Right atrium auricular region (tissue), 2 donors: ENCODE results near the gene CD72. TPM values are rescaled to one million over a fixed set of nuclear protein-coding genes. Genes with fewer than 3 reads are reported as not detected.

Source experiments
- DNase-seq: peaks from one replicate; pipeline ENCODE4 v3.0.0-alpha.2; 2019; ENCODE audit warnings: low spot score
- H3K27ac ChIP-seq, 2 donors: fragments of 200-600 bp; sonication (generic); 1 replicate in 1 of 2; 2 replicates in 1 of 2; pipeline ENCODE4 v1.5.1; 2016 to 2019
- H3K27me3 ChIP-seq, 2 donors: fragments of 200-600 bp; sonication (generic); one replicate each; pipeline versions ENCODE4 v1.5.1 to v1.6.0; 2017 to 2019
- H3K36me3 ChIP-seq: fragments of 200-600 bp; sonication (generic); one replicate; pipeline ENCODE4 v1.5.1; 2016
- H3K4me1 ChIP-seq, 2 donors: fragments of 200-600 bp; sonication (generic); one replicate each; pipeline versions ENCODE4 v1.5.1 to v1.6.0; 2017 to 2019
- H3K4me3 ChIP-seq, 2 donors: fragments of 200-600 bp; sonication (generic); 1 replicate in 1 of 2; 2 replicates in 1 of 2; pipeline ENCODE4 v1.5.1; 2017 to 2019; ENCODE audit warnings: mild to moderate bottlenecking in 1 of 2, moderate library complexity in 1 of 2
- H3K9me3 ChIP-seq, 2 donors: fragments of 200-600 bp; sonication (generic); one replicate each; pipeline ENCODE4 v1.5.1; 2019
- CTCF ChIP-seq, 2 donors: fragments of 200-600 bp; sonication (generic); IDR thresholded peaks; one replicate each; pipeline ENCODE4 v1.5.1; 2019; ENCODE audit warnings: antibody characterized with exemption in 2 of 2
- total RNA-seq, 2 donors: library from RNA; depleted of rRNA; stranded (reverse); fragments of >200 nt; gene quantifications; one replicate each; pipeline ENCODE4 v1.1.0, GENCODE V29; 2016

CD72 gene
- total RNA-seq, 2 donors from 2014 or later: 0.79 to 1.3 TPM

GRCh38 chr9:35606726-35607125 lies 11.5 kb downstream of the CD72 start:
- Histone ChIP-seq H3K4me1 (peaks cover 0 to 26% of the 10 kb centered on the region in 2 donors), H3K27ac (no peak overlapping the region), H3K36me3 (peaks cover 27% of the 10 kb centered on the region), H3K9me3 (no peaks in the 10 kb centered on the region), H3K4me3 (peak overlapping the region in 1 of 2 donors; percentile 80), H3K27me3 (no peaks in the 10 kb centered on the region)
- no peak for DNase-seq
- TF ChIP-seq CTCF (IDR thresholded peaks at IDR 0.05): no peak

- peaks cover 0 to 26% of the 10 kb centered on the region in 2 donors for H3K4me1 ChIP-seq
- DNase-seq: no peak
- H3K4me3 ChIP-seq: peak overlapping the region; percentile 74 to 80
- no peaks in the 10 kb centered on the region for H3K27me3 ChIP-seq
- no peak for TF ChIP-seq CTCF (IDR thresholded peaks at IDR 0.05)
- H3K27ac ChIP-seq: peak overlapping the region; percentile 80 to 98
- no peaks in the 10 kb centered on the region for H3K9me3 ChIP-seq
- H3K36me3 ChIP-seq: peaks cover 27% of the 10 kb centered on the region
Measured at GRCh38 chr9:35606138-35606504, 12.1 kb downstream of the CD72 start.

GRCh38 chr9:35605351-35606137 lies 12.7 kb downstream of the CD72 start:
- no peak for TF ChIP-seq CTCF (IDR thresholded peaks at IDR 0.05)

GRCh38 chr9:35604578-35605350 lies 13.4 kb downstream of the CD72 start, which contains the start of gene TESK1:
TESK1 (plus strand) TSS chr9:35605262; CDS start chr9:35605620, 358 bp downstream.
- no peak for DNase-seq
- H3K9me3 ChIP-seq: no peaks in the 10 kb centered on the region
- H3K36me3 ChIP-seq: peaks cover 26% of the 10 kb centered on the region
- peak within 1 kb of the TSS; percentile 74 to 80 for H3K4me3 ChIP-seq
- no peaks in the 10 kb centered on the region for H3K27me3 ChIP-seq
- H3K27ac ChIP-seq: peak within 1 kb of the TSS; percentile 92 to 98
- TF ChIP-seq CTCF (IDR thresholded peaks at IDR 0.05): no peak
- peaks cover 0 to 26% of the 10 kb centered on the region in 2 donors for H3K4me1 ChIP-seq

More at GRCh38 chr9:35605351-35606137, 12.7 kb downstream of the CD72 start:
- Histone ChIP-seq H3K9me3 (no peaks in the 10 kb centered on the region), H3K27me3 (no peaks in the 10 kb centered on the region), H3K4me3 (peak overlapping the region; percentile 74 to 80), H3K36me3 (peaks cover 27% of the 10 kb centered on the region), H3K4me1 (peaks cover 0 to 26% of the 10 kb centered on the region in 2 donors), H3K27ac (peak overlapping the region; percentile 80 to 98)
- DNase-seq: no peak

GRCh38 chr9:35603986-35604577 lies 14.1 kb downstream of the CD72 start:
- Histone ChIP-seq H3K36me3 (peaks cover 19% of the 10 kb centered on the region), H3K4me1 (peaks cover 0 to 26% of the 10 kb centered on the region in 2 donors), H3K9me3 (no peaks in the 10 kb centered on the region), H3K27ac (peak overlapping the region; percentile 92 to 98), H3K27me3 (no peaks in the 10 kb centered on the region), H3K4me3 (peak overlapping the region; percentile 74 to 80)
- peak; percentile 90 to 97 for TF ChIP-seq CTCF (IDR thresholded peaks at IDR 0.05)
- peak; percentile 100 for DNase-seq
